Neuronal stem cell (in vitro differentiated cells): Measurements from ENCODE around the gene NTPCR.

ENCODE experiments used
- DNase-seq: peaks from one replicate; pipeline ENCODE4 v3.0.0-alpha.2; 2013; ENCODE audit warnings: low spot score
- H2AFZ ChIP-seq: one replicate; pipeline ENCODE4 v1.6.1; 2013; ENCODE audit warnings: mild to moderate bottlenecking, low read length, inconsistent platforms
- H2AK5ac ChIP-seq: 2 replicates; pipeline ENCODE4 v1.6.1; 2013; ENCODE audit warnings: low read depth, mild to moderate bottlenecking, inconsistent platforms, low read length, moderate library complexity, mixed read lengths
- H2BK120ac ChIP-seq: 2 replicates; pipeline ENCODE4 v1.6.1; 2013; ENCODE audit warnings: low read depth, mild to moderate bottlenecking, inconsistent platforms, low read length, moderate library complexity, mixed read lengths
- H2BK12ac ChIP-seq: one replicate; pipeline ENCODE4 v1.6.1; 2013; ENCODE audit warnings: low read length, inconsistent platforms
- H2BK15ac ChIP-seq: 2 replicates; pipeline ENCODE4 v1.6.1; 2013; ENCODE audit warnings: mild to moderate bottlenecking, low read length, inconsistent platforms, mixed read lengths
- H2BK5ac ChIP-seq: one replicate; pipeline ENCODE4 v1.6.1; 2013; ENCODE audit warnings: inconsistent platforms, mild to moderate bottlenecking, low read length, moderate library complexity
- H3K14ac ChIP-seq: one replicate; pipeline ENCODE4 v1.6.1; 2013; ENCODE audit warnings: low read length, inconsistent platforms
- H3K18ac ChIP-seq: 2 replicates; pipeline ENCODE4 v1.6.1; 2013; ENCODE audit warnings: low read length, inconsistent platforms
- H3K23ac ChIP-seq: 2 replicates; pipeline ENCODE4 v1.6.1; 2013; ENCODE audit warnings: low read depth, mild to moderate bottlenecking, mixed read lengths, low read length, inconsistent platforms; ENCODE audit not compliant: poor library complexity
- H3K27ac ChIP-seq: replicated peaks from 3 replicates; pipeline ENCODE4 v1.5.1; 2013; ENCODE audit warnings: low read length, inconsistent platforms
- H3K27me3 ChIP-seq, 3 experiments: 2 replicates each; pipeline ENCODE4 v1.6.1; 2013; ENCODE audit warnings: low read length in 3 of 3, mild to moderate bottlenecking in 2 of 3, inconsistent platforms in 1 of 3, low read depth in 1 of 3, mixed read lengths in 1 of 3, moderate library complexity in 1 of 3; ENCODE audit not compliant: control insufficient read depth in 3 of 3, insufficient read depth in 3 of 3
- H3K36me3 ChIP-seq, 2 donors: replicated peaks in 1 of 2; 2 replicates each; pipeline ENCODE4 v1.6.1; 2013; ENCODE audit warnings: low read length in 2 of 2; ENCODE audit not compliant: control insufficient read depth in 2 of 2, insufficient read depth in 2 of 2
- H3K4ac ChIP-seq: 2 replicates; pipeline ENCODE4 v1.6.1; 2013; ENCODE audit warnings: inconsistent platforms, mild to moderate bottlenecking, low read length, moderate library complexity
- H3K4me1 ChIP-seq, 2 donors: 1 replicate in 1 of 2; 2 replicates in 1 of 2; pipeline ENCODE4 v1.6.1; 2013; ENCODE audit warnings: low read length in 2 of 2, low read depth in 1 of 2; ENCODE audit not compliant: control insufficient read depth in 2 of 2, insufficient read depth in 1 of 2
- H3K4me2 ChIP-seq: one replicate; pipeline ENCODE4 v1.6.1; 2013; ENCODE audit warnings: mild to moderate bottlenecking, low read length, inconsistent platforms; ENCODE audit not compliant: insufficient read depth, poor library complexity, severe bottlenecking
- H3K4me3 ChIP-seq, 2 donors: 2 replicates each; pipeline ENCODE4 v1.5.1; 2013; ENCODE audit warnings: low read length in 2 of 2, mild to moderate bottlenecking in 2 of 2, inconsistent platforms in 1 of 2, moderate library complexity in 1 of 2
- H3K79me1 ChIP-seq: one replicate; pipeline ENCODE4 v1.6.1; 2013; ENCODE audit warnings: low read depth, mild to moderate bottlenecking, inconsistent platforms, low read length, moderate library complexity
- H3K9ac ChIP-seq: one replicate; pipeline ENCODE4 v1.6.1; 2013; ENCODE audit warnings: mild to moderate bottlenecking, low read depth, low read length, inconsistent platforms; ENCODE audit not compliant: poor library complexity
- H3K9me3 ChIP-seq, 2 donors: replicated peaks in 1 of 2; 2 replicates each; pipeline versions ENCODE3 to v1.6.1; 2013; ENCODE audit warnings: low read length in 2 of 2, mild to moderate bottlenecking in 2 of 2, inconsistent platforms in 1 of 2, low read depth in 1 of 2, mixed read lengths in 1 of 2, moderate library complexity in 1 of 2; ENCODE audit not compliant: control insufficient read depth in 2 of 2, insufficient read depth in 1 of 2
- H4K8ac ChIP-seq: one replicate; pipeline ENCODE4 v1.6.1; 2013; ENCODE audit warnings: low read depth, mild to moderate bottlenecking, inconsistent platforms, low read length, moderate library complexity
- H4K91ac ChIP-seq: one replicate; pipeline ENCODE4 v1.6.1; 2013; ENCODE audit warnings: low read length, low read depth, mild to moderate bottlenecking, inconsistent platforms; ENCODE audit not compliant: poor library complexity
- WGBS, 2 donors: extraction: QIAGEN DNeasy Blood & Tissue Kit; methylation state at CpG; one replicate each; pipeline ENCODE4 v1.1.7; 2013; ENCODE audit warnings: missing lambda C conversion rate in 2 of 2, mixed read lengths in 1 of 2; ENCODE audit not compliant: insufficient read length in 2 of 2, insufficient replicate concordance in 1 of 2; ENCODE audit errors: extremely low coverage in 2 of 2; 5-methylcytosine and 5-hydroxymethylcytosine counted together

The NTPCR gene

GRCh38 chr1:232990176-232991128 lies 40.0 kb downstream of the NTPCR start:
- no peak overlapping the region for H3K14ac ChIP-seq
- H2BK12ac ChIP-seq = peak overlapping the region; percentile 41
- WGBS, 2 donors = no CpG with 5 or more reads among the region's 20 CpGs
- no peaks in the 10 kb centered on the region for H3K27me3 ChIP-seq
- H3K9ac ChIP-seq = no peak overlapping the region
- H3K4me2 ChIP-seq = no peak overlapping the region
- peak overlapping the region; percentile 37 for H2BK15ac ChIP-seq
- DNase-seq = no peak
- peaks cover 9 to 12% of the 10 kb centered on the region in 2 donors for H3K9me3 ChIP-seq
- peak overlapping the region; percentile 19 for H2BK5ac ChIP-seq
- peaks cover 2 to 10% of the 10 kb centered on the region in 2 donors for H3K36me3 ChIP-seq
- H2BK120ac ChIP-seq = no peak overlapping the region
- no peak overlapping the region for H4K8ac ChIP-seq
- H3K23ac ChIP-seq = peak overlapping the region; percentile 80
- no peak overlapping the region for H3K27ac ChIP-seq
- H3K79me1 ChIP-seq = peaks cover 6% of the 10 kb centered on the region
- peak overlapping the region; percentile 37 for H2AK5ac ChIP-seq
- H3K4ac ChIP-seq = no peak overlapping the region
- H3K4me3 ChIP-seq = no peak overlapping the region
- peaks cover 0 to 2% of the 10 kb centered on the region in 2 donors for H3K4me1 ChIP-seq
- H2AFZ ChIP-seq = no peak overlapping the region
- peak overlapping the region; percentile 85 for H3K18ac ChIP-seq
- H4K91ac ChIP-seq = no peak overlapping the region

GRCh38 chr1:232991238-232991637 lies 40.8 kb downstream of the NTPCR start:
- H3K79me1 ChIP-seq = peaks cover 6% of the 10 kb centered on the region
- H3K27ac ChIP-seq = no peak overlapping the region
- H3K9me3 ChIP-seq = peaks cover 5 to 12% of the 10 kb centered on the region in 2 donors
- no peak for DNase-seq
- no peak overlapping the region for H4K8ac ChIP-seq
- H4K91ac ChIP-seq = no peak overlapping the region
- H3K18ac ChIP-seq = no peak overlapping the region
- H2BK5ac ChIP-seq = no peak overlapping the region
- no peak overlapping the region for H2BK12ac ChIP-seq
- no peak overlapping the region for H3K4ac ChIP-seq
- H3K14ac ChIP-seq = peak overlapping the region; percentile 71
- peak overlapping the region; percentile 37 for H2BK15ac ChIP-seq
- no peak overlapping the region for H3K4me3 ChIP-seq
- H3K27me3 ChIP-seq = no peaks in the 10 kb centered on the region
- WGBS, 2 donors = no CpG with 5 or more reads among the region's 7 CpGs
- peak overlapping the region; percentile 80 for H3K23ac ChIP-seq
- H3K4me1 ChIP-seq = peaks cover 0 to 2% of the 10 kb centered on the region in 2 donors
- peaks cover 2 to 7% of the 10 kb centered on the region in 2 donors for H3K36me3 ChIP-seq
- H2AK5ac ChIP-seq = no peak overlapping the region
- H2AFZ ChIP-seq = no peak overlapping the region
- no peak overlapping the region for H2BK120ac ChIP-seq
- no peak overlapping the region for H3K9ac ChIP-seq
- peak overlapping the region; percentile 11 for H3K4me2 ChIP-seq

GRCh38 chr1:232992227-232992626 lies 41.8 kb downstream of the NTPCR start:
- Histone ChIP-seq H4K91ac (no peak overlapping the region), H3K4me1 (peaks cover 0 to 2% of the 10 kb centered on the region in 2 donors), H3K23ac (no peak overlapping the region), H2AFZ (no peak overlapping the region), H2AK5ac (no peak overlapping the region), H3K36me3 (peaks cover 7 to 11% of the 10 kb centered on the region in 2 donors), H3K79me1 (peaks cover 6% of the 10 kb centered on the region), H2BK12ac (no peak overlapping the region), H2BK5ac (no peak overlapping the region), H2BK15ac (peak overlapping the region; percentile 15), H3K9ac (no peak overlapping the region), H3K4me3 (no peak overlapping the region), H3K27ac (no peak overlapping the region), H3K9me3 (peaks cover 5 to 12% of the 10 kb centered on the region in 2 donors), H3K14ac (no peak overlapping the region), H3K18ac (no peak overlapping the region), H2BK120ac (no peak overlapping the region), H4K8ac (no peak overlapping the region), H3K27me3 (no peaks in the 10 kb centered on the region), H3K4ac (no peak overlapping the region), H3K4me2 (no peak overlapping the region)
- DNase-seq = no peak
- no CpG with 5 or more reads among the region's 3 CpGs for WGBS, 2 donors

- no peak overlapping the region for H3K4ac ChIP-seq
- H3K27me3 ChIP-seq = no peaks in the 10 kb centered on the region
- no peak overlapping the region for H2BK5ac ChIP-seq
- no peak overlapping the region for H3K23ac ChIP-seq
- whole genome bisulfite sequencing, 2 donors = no CpG with 5 or more reads among the region's 3 CpGs
- no peak for DNase-seq
- H3K4me3 ChIP-seq = no peak overlapping the region
- no peak overlapping the region for H3K4me2 ChIP-seq
- H3K9ac ChIP-seq = no peak overlapping the region
- no peak overlapping the region for H2BK15ac ChIP-seq
- H2AFZ ChIP-seq = no peak overlapping the region
- H4K8ac ChIP-seq = no peak overlapping the region
- H3K27ac ChIP-seq = no peak overlapping the region
- peaks cover 6% of the 10 kb centered on the region for H3K79me1 ChIP-seq
- peaks cover 17 to 18% of the 10 kb centered on the region in 2 donors for H3K36me3 ChIP-seq
- H3K9me3 ChIP-seq = peaks cover 5 to 12% of the 10 kb centered on the region in 2 donors
- no peak overlapping the region for H3K14ac ChIP-seq
- no peak overlapping the region for H3K18ac ChIP-seq
- no peak overlapping the region for H4K91ac ChIP-seq
- no peak overlapping the region for H2BK12ac ChIP-seq
- no peak overlapping the region for H2AK5ac ChIP-seq
- H2BK120ac ChIP-seq = no peak overlapping the region
- H3K4me1 ChIP-seq = peaks cover 0 to 2% of the 10 kb centered on the region in 2 donors
Measured at GRCh38 chr1:232993555-232993954, 43.1 kb downstream of the NTPCR start.
